GM23338 (cell line): ENCODE results near the gene ARPC1A. TPM values are rescaled to one million over a fixed set of nuclear protein-coding genes. Genes with fewer than 3 reads are reported as not detected.

Experiments
- ATAC-seq: fragments of 200-7000 bp; cut with Tn5 transposase; 3 replicates; pipeline ENCODE4 v1.9.1; 2020
- DNase-seq: peaks from one replicate; pipeline ENCODE4 v3.0.0-alpha.2; 2015; ENCODE audit warnings: low spot score
- H2AFZ ChIP-seq: fragments of 200-600 bp; sonication (generic); 2 replicates; pipeline ENCODE4 v1.8.0; 2016; ENCODE audit warnings: antibody characterized with exemption, mild to moderate bottlenecking, moderate library complexity
- H3F3A ChIP-seq: fragments of 200-600 bp; sonication (generic); replicated peaks from 2 replicates; pipeline ENCODE4 v1.8.0; 2017; ENCODE audit warnings: antibody characterized with exemption, mixed run types, low read depth
- H3K27ac ChIP-seq: fragments of 200-600 bp; sonication (generic); 2 replicates; pipeline ENCODE4 v1.6.1; 2016; ENCODE audit warnings: low read depth
- H3K27me3 ChIP-seq: fragments of 200-600 bp; sonication (generic); 2 replicates; pipeline ENCODE4 v1.8.0; 2016; ENCODE audit warnings: mild to moderate bottlenecking, mixed run types, moderate library complexity; ENCODE audit not compliant: insufficient read depth
- H3K36me3 ChIP-seq: fragments of 200-600 bp; sonication (generic); 2 replicates; pipeline ENCODE4 v1.8.0; 2016; ENCODE audit warnings: mild to moderate bottlenecking; ENCODE audit not compliant: insufficient read depth
- H3K4me1 ChIP-seq: fragments of 200-600 bp; sonication (generic); 2 replicates; pipeline ENCODE4 v1.8.0; 2016; ENCODE audit warnings: mild to moderate bottlenecking, moderate library complexity; ENCODE audit not compliant: insufficient read depth
- H3K4me2 ChIP-seq: fragments of 200-600 bp; sonication (generic); 2 replicates; pipeline ENCODE4 v1.7.1; 2017; ENCODE audit warnings: mixed run types
- H3K4me3 ChIP-seq: fragments of 200-600 bp; sonication (generic); 2 replicates; pipeline ENCODE4 v1.6.1; 2016; ENCODE audit warnings: mixed run types
- H3K79me2 ChIP-seq: fragments of 200-600 bp; sonication (generic); replicated peaks from 2 replicates; pipeline ENCODE4 v1.8.0; 2017; ENCODE audit warnings: mild to moderate bottlenecking; ENCODE audit not compliant: insufficient read depth
- H3K9me2 ChIP-seq: fragments of 200-600 bp; sonication (generic); 2 replicates; pipeline ENCODE4 v1.8.0; 2017; ENCODE audit not compliant: insufficient read depth
- H4K20me1 ChIP-seq: fragments of 200-600 bp; sonication (generic); replicated peaks from 2 replicates; pipeline ENCODE4 v1.8.0; 2017; ENCODE audit warnings: mild to moderate bottlenecking; ENCODE audit not compliant: insufficient read depth
- H3K27ac Mint-ChIP-seq: 2 replicates; pipeline ENCODE4 v1.8.0; 2020; ENCODE audit warnings: inconsistent platforms, mild to moderate bottlenecking, moderate library complexity, mixed read lengths
- H3K27me3 Mint-ChIP-seq: 3 replicates; pipeline ENCODE4 v1.8.0; 2022; ENCODE audit warnings: low read depth, mild to moderate bottlenecking, moderate library complexity, mixed read lengths, inconsistent platforms; ENCODE audit not compliant: insufficient read depth, poor library complexity
- H3K36me3 Mint-ChIP-seq: 3 replicates; pipeline ENCODE4 v1.8.0; 2021; ENCODE audit warnings: low read depth, mild to moderate bottlenecking, inconsistent platforms, moderate library complexity, mixed read lengths
- H3K4me1 Mint-ChIP-seq: 3 replicates; pipeline ENCODE4 v1.8.0; 2020; ENCODE audit warnings: mild to moderate bottlenecking, inconsistent platforms, mixed read lengths
- H3K4me3 Mint-ChIP-seq: 3 replicates; pipeline ENCODE4 v1.8.0; 2021; ENCODE audit warnings: moderate library complexity, mild to moderate bottlenecking, inconsistent platforms, mixed read lengths
- H3K9me3 Mint-ChIP-seq: 3 replicates; pipeline ENCODE4 v1.8.0; 2020; ENCODE audit warnings: moderate library complexity, mild to moderate bottlenecking, inconsistent platforms, mixed read lengths
- CREB1 ChIP-seq: fragments of 250-450 bp; sonication (Bioruptor Pico); IDR thresholded peaks from 2 replicates; pipeline ENCODE4 v1.5.0; 2020; ENCODE audit warnings: low read depth, mild to moderate bottlenecking, moderate library complexity
- EZH2phosphoT487 ChIP-seq: fragments of 200-600 bp; sonication (generic); IDR thresholded peaks from one replicate; pipeline ENCODE4 v1.8.1; 2018; ENCODE audit warnings: antibody characterized with exemption; ENCODE audit not compliant: unreplicated experiment
- STAT1 ChIP-seq: IDR thresholded peaks from one replicate; pipeline ENCODE4 v1.6.1; 2016; ENCODE audit warnings: antibody characterized with exemption; ENCODE audit not compliant: unreplicated experiment
- ZNF114 ChIP-seq: fragments of 250-450 bp; sonication (Bioruptor Pico); IDR thresholded peaks from 2 replicates; pipeline ENCODE4 v1.5.0; 2020; ENCODE audit warnings: mild to moderate bottlenecking, moderate library complexity
- polyA plus RNA-seq: library from polyadenylated mRNA; unstranded; fragments of >200 nt; fragmentation: Nextera tagmentation; extraction: Ambion mirVana; gene quantifications from 2 replicates; pipeline ENCODE4 v1.2.1, GENCODE V29; 2016
- total RNA-seq: library from RNA; depleted of rRNA; stranded (reverse); fragments of >200 nt; shearing (Covaris generic); gene quantifications from 2 replicates; pipeline ENCODE4 v1.2.3, GENCODE V29; 2014
- TF ChIP-seq, protein P1 (sequence below), 2 experiments: fragments of 200-600 bp in 1 of 2; sonication (generic) in 1 of 2; conservative IDR thresholded peaks; 2 replicates each; pipeline versions ENCODE4 v1.5.1 to v1.6.1; 2016 to 2017; ENCODE audit warnings: antibody characterized with exemption in 2 of 2, low read depth in 2 of 2, mild to moderate bottlenecking in 2 of 2, moderate library complexity in 1 of 2
- TF ChIP-seq, protein P2 (sequence below): IDR thresholded peaks from one replicate; pipeline ENCODE4 v1.6.1; 2018; ENCODE audit warnings: antibody characterized with exemption; ENCODE audit not compliant: unreplicated experiment

ARPC1A gene
- total and polyA plus RNA-seq, 2 experiments from 2014 or later, result 108 to 210 TPM

DNA sequence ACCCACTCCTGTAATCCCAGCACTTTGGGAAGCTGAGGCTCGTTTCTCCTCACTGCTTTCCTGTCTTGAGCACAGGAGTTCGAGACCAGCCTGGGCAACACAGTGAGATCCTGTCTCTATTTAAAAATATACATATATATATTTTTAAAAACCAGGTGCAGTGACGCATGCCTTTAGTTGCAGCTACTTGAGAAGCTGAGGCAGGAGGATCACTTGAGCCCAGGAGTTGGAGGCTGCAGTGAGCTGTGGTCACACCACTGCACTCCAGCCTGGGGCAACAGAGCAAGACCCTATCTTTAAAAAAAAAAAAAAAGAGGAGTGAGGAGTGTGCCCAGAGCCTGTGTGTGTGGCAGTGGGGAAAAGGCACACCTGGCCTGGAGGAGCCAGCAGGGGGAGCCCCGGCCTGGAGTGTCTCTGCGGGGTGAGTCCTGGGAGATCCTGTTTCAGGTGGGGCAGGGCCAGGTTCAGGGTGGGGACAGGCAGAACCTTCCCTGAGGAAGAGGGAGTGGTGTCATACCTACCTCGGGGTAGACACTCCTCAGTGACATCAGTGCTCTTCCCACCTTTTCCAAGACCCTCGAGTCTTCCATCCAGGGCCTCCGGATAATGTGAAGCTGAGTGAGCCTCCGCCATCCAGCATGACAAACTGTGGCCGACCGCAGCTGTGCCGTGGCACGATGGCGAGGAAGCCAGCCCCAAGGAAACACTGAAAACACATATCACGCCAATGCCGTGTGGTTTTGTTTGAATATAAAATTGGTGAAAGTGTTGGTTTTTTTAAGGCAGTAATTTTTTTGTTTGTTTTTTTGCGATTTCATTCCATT is 39.8 kb downstream of the ARPC1A start:
- Histone ChIP-seq H3K27me3 (no peaks in the 10 kb centered on the region), H4K20me1 (0 out of 2 replicates have a peak, but pooled peaks cover 5% of the 10 kb centered on the region), H3K9me2 (no peaks in the 10 kb centered on the region), H3K4me2 (no peak overlapping the region), H3K4me3 (no peak overlapping the region), H3K79me2 (no peaks in the 10 kb centered on the region), H3K27ac (no peak overlapping the region), H3K4me1 (peaks cover 5% of the 10 kb centered on the region), H3F3A (0 out of 2 replicates have a peak, but pooled peaks cover 6% of the 10 kb centered on the region), H2AFZ (no peak overlapping the region), H3K36me3 (peaks cover 21% of the 10 kb centered on the region)
- peaks cover 6% of the 10 kb centered on the region for H3K27me3 Mint-ChIP-seq
- DNase-seq (peak; percentile 66), ATAC-seq (peak; percentile 92)
- TF ChIP-seq CREB1 (no peak), ZNF114 (CRISPR knock-in tag) (no peak), STAT1 (no peak), EZH2phosphoT487 (no peak)
- TF ChIP-seq, protein P1, sequence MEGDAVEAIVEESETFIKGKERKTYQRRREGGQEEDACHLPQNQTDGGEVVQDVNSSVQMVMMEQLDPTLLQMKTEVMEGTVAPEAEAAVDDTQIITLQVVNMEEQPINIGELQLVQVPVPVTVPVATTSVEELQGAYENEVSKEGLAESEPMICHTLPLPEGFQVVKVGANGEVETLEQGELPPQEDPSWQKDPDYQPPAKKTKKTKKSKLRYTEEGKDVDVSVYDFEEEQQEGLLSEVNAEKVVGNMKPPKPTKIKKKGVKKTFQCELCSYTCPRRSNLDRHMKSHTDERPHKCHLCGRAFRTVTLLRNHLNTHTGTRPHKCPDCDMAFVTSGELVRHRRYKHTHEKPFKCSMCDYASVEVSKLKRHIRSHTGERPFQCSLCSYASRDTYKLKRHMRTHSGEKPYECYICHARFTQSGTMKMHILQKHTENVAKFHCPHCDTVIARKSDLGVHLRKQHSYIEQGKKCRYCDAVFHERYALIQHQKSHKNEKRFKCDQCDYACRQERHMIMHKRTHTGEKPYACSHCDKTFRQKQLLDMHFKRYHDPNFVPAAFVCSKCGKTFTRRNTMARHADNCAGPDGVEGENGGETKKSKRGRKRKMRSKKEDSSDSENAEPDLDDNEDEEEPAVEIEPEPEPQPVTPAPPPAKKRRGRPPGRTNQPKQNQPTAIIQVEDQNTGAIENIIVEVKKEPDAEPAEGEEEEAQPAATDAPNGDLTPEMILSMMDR (conservative IDR thresholded peaks at IDR 0.05; ENCODE audit: low read depth in 2 of 2), result peak; percentile 75 to 83
- TF ChIP-seq, protein P2, sequence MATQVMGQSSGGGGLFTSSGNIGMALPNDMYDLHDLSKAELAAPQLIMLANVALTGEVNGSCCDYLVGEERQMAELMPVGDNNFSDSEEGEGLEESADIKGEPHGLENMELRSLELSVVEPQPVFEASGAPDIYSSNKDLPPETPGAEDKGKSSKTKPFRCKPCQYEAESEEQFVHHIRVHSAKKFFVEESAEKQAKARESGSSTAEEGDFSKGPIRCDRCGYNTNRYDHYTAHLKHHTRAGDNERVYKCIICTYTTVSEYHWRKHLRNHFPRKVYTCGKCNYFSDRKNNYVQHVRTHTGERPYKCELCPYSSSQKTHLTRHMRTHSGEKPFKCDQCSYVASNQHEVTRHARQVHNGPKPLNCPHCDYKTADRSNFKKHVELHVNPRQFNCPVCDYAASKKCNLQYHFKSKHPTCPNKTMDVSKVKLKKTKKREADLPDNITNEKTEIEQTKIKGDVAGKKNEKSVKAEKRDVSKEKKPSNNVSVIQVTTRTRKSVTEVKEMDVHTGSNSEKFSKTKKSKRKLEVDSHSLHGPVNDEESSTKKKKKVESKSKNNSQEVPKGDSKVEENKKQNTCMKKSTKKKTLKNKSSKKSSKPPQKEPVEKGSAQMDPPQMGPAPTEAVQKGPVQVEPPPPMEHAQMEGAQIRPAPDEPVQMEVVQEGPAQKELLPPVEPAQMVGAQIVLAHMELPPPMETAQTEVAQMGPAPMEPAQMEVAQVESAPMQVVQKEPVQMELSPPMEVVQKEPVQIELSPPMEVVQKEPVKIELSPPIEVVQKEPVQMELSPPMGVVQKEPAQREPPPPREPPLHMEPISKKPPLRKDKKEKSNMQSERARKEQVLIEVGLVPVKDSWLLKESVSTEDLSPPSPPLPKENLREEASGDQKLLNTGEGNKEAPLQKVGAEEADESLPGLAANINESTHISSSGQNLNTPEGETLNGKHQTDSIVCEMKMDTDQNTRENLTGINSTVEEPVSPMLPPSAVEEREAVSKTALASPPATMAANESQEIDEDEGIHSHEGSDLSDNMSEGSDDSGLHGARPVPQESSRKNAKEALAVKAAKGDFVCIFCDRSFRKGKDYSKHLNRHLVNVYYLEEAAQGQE, result no peak
- peaks cover 41% of the 10 kb centered on the region for H3K36me3 Mint-ChIP-seq
- H3K4me3 Mint-ChIP-seq, result no peak overlapping the region; the same call in 2 of the 3 replicates
- no peak overlapping the region for H3K27ac Mint-ChIP-seq
- H3K4me1 Mint-ChIP-seq, result peaks cover 16% of the 10 kb centered on the region
- no peaks in the 10 kb centered on the region for H3K9me3 Mint-ChIP-seq

DNA sequence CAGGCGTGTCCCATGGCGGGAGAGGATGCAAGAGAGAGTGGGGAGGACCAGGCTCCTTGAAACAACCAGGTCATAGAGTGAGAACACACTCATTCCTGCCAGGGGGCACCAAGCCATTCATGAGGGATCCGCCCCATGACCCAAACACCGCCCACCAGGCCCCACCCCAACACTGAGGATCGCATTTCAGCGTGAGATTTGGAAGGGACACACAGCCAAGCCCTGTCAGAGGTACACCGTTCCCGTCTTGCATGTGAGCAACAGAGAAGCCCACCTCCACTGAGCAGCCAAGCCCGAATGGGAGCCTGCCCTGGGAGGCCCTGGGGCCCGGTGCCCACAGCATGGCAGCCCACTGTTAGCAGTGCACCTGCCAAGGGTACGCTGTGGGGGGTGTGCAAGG is 40.9 kb downstream of the ARPC1A start:
- DNase-seq (peak; percentile 56), ATAC-seq (peak; percentile 79)
- peak overlapping the region; percentile 57; the same call in 1 of the 2 replicates for H3K27ac Mint-ChIP-seq
- peaks cover 35% of the 10 kb centered on the region for H3K36me3 Mint-ChIP-seq
- Histone ChIP-seq H3K27me3 (no peaks in the 10 kb centered on the region), H3K36me3 (peaks cover 12% of the 10 kb centered on the region), H2AFZ (no peak overlapping the region), H3K4me2 (no peak overlapping the region), H3K4me1 (peaks cover 5% of the 10 kb centered on the region), H3K79me2 (no peaks in the 10 kb centered on the region), H3K27ac (peak overlapping the region; percentile 7; the same call in 1 of the 2 replicates), H3K4me3 (no peak overlapping the region), H4K20me1 (0 out of 2 replicates have a peak, but pooled peaks cover 1% of the 10 kb centered on the region), H3K9me2 (no peaks in the 10 kb centered on the region), H3F3A (0 out of 2 replicates have a peak, but pooled peaks cover 3% of the 10 kb centered on the region)
- H3K9me3 Mint-ChIP-seq, result no peaks in the 10 kb centered on the region
- no peak overlapping the region for H3K4me3 Mint-ChIP-seq
- H3K27me3 Mint-ChIP-seq, result peaks cover 6% of the 10 kb centered on the region
- peaks cover 16% of the 10 kb centered on the region for H3K4me1 Mint-ChIP-seq
- TF ChIP-seq, protein P1 (conservative IDR thresholded peaks at IDR 0.05; ENCODE audit: low read depth in 2 of 2), result no peak; a peak in 1 of 4 replicates
